GM19025 (cell line): ENCODE measurements around the gene TAS1R2.

ENCODE experiments used
- ATAC-seq: cut with Tn5 transposase; IDR thresholded peaks from one replicate; pipeline ENCODE4 v1.9.1; 2021; ENCODE audit warnings: mild to moderate bottlenecking, low read depth, moderate library complexity; ENCODE audit not compliant: unreplicated experiment

The TAS1R2 gene

GRCh38 chr1:18829671-18830070 lies 29.8 kb downstream of the TAS1R2 start:
- ATAC-seq, result no peak

GRCh38 chr1:18828224-18828623 lies 31.2 kb downstream of the TAS1R2 start:
- no peak for ATAC-seq

GRCh38 chr1:18823438-18823837 lies 36.0 kb downstream of the TAS1R2 start:
- ATAC-seq, result no peak

GRCh38 chr1:18820791-18821641 lies 38.4 kb downstream of the TAS1R2 start:
- no peak for ATAC-seq

- ATAC-seq, result no peak
These were observed 39.3 kb downstream of the TAS1R2 start for GRCh38 chr1:18819986-18820790.

GRCh38 chr1:18819203-18819602 lies 40.3 kb downstream of the TAS1R2 start:
- ATAC-seq, result no peak

GRCh38 chr1:18817795-18818435 lies 41.5 kb downstream of the TAS1R2 start:
- ATAC-seq, result no peak

- no peak for ATAC-seq
These were observed 42.1 kb downstream of the TAS1R2 start for GRCh38 chr1:18817316-18817715.

GRCh38 chr1:18816808-18817207 lies 42.7 kb downstream of the TAS1R2 start:
- ATAC-seq, result no peak

GRCh38 chr1:18814874-18815531 lies 44.5 kb downstream of the TAS1R2 start:
- ATAC-seq, result no peak

- ATAC-seq, result no peak
These were observed 45.0 kb downstream of the TAS1R2 start for GRCh38 chr1:18814425-18814824.

GRCh38 chr1:18812453-18812939 lies 47.0 kb downstream of the TAS1R2 start:
- no peak for ATAC-seq

- no peak for ATAC-seq
These were observed 47.6 kb downstream of the TAS1R2 start for GRCh38 chr1:18811733-18812452.

GRCh38 chr1:18809953-18810899 lies 49.2 kb downstream of the TAS1R2 start:
- ATAC-seq, result no peak

- no peak for ATAC-seq
These were observed 50.9 kb downstream of the TAS1R2 start for GRCh38 chr1:18808550-18808949.

GRCh38 chr1:18807334-18808063 lies 52.0 kb downstream of the TAS1R2 start:
- ATAC-seq, result no peak

GRCh38 chr1:18805925-18806849 lies 53.3 kb downstream of the TAS1R2 start:
- no peak for ATAC-seq
